Adrenal gland (tissue), 5 donors: ENCODE measurements around the gene ANAPC1.
"Not testable (repeated sequence)": the region's sequence is repeated elsewhere in the genome, so short reads cannot be mapped to it uniquely, and the experiment has no call there.

Experiments used
- CTCF ChIP-seq, 6 experiments: fragments of 450-650 bp in 4 of 6; fragments of 200-600 bp in 2 of 6; sonication (generic) in 1 of 6; IDR thresholded peaks; 1 replicate in 5 of 6; 2 replicates in 1 of 6; pipeline versions ENCODE4 v1.5.1 to v1.8.0; 2016 to 2021; ENCODE audit warnings: antibody characterized with exemption in 6 of 6, mild to moderate bottlenecking in 2 of 6, moderate library complexity in 1 of 6
- POLR2A ChIP-seq, 2 donors: fragments of 450-650 bp; IDR thresholded peaks; one replicate each; pipeline ENCODE4 v1.6.1; 2017; ENCODE audit warnings: antibody characterized with exemption in 2 of 2, mild to moderate bottlenecking in 2 of 2, moderate library complexity in 1 of 2
- donor health status: DM: no; HTN: no; CAD: no.

- not testable (repeated sequence) for TF ChIP-seq CTCF, POLR2A (IDR thresholded peaks at IDR 0.05)
Measured at GRCh38 chr2:111830479-111830878, 53.5 kb downstream of the ANAPC1 start.
